GM21423 (cell line): Measurements from ENCODE around the gene MGST3.
"Not testable (repeated sequence)": the region's sequence is repeated elsewhere in the genome, so short reads cannot be mapped to it uniquely, and the experiment has no call there.

Experiments used
- ATAC-seq: cut with Tn5 transposase; IDR thresholded peaks from one replicate; pipeline ENCODE4 v1.9.1; 2021; ENCODE audit warnings: mild to moderate bottlenecking, moderate library complexity; ENCODE audit not compliant: unreplicated experiment

The MGST3 gene

DNA sequence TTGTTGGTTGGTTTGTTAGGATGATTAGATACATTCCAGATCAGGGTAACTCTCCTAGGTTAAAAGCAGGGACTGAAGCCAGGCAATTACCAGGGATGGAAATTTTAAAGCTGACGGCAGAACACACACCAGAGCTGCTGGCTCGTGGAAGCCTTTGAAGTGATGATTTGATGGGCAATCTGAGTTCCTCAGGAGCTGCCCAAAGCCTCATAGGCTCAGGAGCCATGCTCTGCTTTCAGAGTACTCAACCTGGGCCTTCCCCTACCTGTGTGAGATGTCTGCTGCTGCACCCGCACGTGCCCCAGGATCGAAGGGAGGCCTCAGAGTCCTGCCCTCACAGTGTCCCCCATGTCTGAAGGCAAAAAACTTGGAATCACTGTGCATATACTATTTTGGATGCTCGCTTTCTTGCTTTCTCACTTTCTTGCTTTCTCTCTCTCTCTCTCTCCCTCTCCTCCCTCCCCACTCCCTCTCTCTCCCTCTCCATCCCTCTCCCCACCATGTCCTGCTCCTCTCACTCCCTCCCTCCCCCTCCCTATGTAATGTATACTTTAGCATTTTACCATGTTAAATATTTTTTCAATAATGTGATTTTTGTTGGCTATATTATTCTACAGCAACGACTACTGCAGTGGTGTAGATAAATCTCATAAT, 18.0 kb downstream of the MGST3 start:
- no peak for ATAC-seq

DNA sequence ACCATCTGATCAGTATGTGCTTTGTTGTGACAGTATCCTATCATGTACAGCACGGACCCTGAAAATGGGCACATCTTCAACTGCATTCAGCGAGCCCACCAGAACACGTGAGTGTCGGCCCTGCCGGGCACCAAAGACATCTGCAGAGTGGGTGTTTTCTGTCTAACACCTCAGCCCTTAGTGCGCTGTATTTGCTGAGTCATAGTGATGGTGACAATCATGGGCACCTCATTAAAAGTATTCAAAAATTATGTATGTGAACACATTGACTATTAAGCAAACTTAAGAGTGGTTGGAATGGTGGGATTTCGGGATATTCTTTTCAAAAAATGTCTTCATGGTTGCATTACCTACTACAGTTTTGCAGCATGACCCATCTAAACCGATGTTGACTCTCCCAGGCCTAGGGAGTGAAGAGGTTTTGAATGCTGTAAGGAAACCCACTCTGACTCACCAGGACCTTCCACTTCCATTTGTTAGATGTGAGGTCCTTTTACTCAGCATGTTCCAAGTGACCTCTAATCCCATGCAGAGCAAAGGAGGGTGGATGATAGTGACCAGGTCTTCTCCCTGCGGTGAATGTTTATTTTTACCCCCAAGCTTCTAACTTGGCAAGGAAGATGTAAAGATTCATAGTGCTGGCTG, 20.1 kb downstream of the MGST3 start:
- no peak for ATAC-seq

DNA sequence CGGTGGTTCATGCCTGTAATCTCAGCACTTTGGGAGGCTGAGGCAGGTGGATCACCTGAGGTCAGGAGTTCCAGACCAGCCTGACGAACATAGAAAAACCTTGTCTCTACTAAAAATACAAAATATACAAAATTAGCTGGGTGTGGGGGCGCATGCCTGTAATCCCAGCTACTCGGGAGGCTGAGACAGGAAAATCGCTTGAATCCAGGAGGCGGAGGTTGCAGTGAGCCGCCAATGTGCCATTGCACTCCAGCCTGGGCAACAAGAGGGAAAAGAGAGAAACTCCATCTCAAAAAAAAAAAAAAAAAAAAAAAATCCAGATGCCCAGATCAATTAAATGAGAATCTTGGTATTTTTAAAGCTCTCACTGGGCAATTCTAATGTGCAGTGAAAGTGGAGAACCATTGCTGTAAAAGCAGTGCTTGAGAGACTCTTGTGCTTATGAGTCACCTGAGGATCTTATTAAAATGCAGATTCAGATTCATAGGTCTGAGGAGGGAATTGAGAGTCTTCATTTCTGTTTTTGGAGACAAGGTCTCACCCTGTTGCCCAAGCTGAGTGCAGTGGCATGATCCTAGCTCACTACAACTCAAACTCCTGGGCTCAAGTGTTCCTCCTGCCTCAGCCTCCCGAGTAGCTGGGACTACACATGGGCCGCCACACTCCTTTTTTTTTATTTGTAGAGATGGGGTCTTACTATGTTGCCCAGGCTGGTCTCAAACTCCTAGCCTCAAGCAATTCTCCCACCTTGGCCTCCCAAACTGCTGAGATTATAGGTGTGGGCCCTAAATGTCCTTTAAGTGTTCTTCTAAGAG, 27.9 kb downstream of the MGST3 start:
- ATAC-seq: not testable (repeated sequence)

DNA sequence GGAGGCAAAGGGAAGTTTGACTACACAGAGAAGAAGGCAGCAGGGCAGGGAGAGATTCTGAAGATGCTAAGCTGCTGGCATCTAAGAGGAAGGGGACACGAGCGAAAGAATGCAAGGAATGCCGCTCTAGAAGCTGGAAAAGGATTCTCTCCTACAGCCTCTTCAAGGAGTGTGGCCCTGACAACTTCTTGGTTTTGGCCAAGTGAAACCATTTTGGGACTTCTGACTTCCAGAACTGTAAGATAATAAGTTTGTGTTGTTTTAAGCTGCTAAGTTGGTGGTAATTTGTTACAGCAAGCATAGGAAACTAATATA, 28.5 kb downstream of the MGST3 start:
- no peak for ATAC-seq

DNA sequence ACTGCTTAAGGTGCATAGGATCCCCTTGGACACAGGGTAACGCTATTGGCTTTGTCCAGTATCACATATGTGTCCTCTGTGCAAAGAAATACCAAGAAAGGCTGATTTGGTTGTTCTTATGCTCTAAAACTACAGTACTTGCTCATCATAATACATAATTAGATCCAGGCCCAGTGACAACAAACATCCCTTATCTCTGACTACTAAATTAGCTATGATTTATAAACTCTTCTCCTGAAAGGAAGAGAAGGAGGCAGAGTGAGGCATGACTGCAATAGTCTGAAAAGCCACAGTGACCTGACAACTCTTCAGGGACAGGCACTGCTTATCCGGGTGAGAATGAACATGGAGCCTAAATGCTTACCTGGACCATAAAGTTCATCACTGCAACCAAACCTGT, 30.7 kb downstream of the MGST3 start:
- ATAC-seq: no peak

DNA sequence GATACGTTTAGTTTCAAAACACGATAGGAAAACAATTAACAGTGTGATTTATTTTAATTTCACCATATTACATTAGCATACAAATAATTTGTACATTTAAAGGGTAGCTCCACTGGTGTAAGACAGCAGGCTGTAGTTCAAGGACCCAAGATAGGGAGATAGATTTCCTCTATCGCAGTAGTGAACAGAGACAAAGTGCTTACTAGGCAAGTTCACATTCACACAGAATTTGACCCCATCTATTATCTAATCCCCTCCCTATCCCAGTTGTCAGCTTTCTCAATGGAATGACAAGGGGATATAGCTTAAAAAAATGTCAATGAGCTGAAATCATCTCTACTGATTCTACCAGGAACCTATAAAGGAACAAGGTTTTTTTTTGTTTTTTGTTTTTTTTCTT, 31.2 kb downstream of the MGST3 start:
- no peak for ATAC-seq

DNA sequence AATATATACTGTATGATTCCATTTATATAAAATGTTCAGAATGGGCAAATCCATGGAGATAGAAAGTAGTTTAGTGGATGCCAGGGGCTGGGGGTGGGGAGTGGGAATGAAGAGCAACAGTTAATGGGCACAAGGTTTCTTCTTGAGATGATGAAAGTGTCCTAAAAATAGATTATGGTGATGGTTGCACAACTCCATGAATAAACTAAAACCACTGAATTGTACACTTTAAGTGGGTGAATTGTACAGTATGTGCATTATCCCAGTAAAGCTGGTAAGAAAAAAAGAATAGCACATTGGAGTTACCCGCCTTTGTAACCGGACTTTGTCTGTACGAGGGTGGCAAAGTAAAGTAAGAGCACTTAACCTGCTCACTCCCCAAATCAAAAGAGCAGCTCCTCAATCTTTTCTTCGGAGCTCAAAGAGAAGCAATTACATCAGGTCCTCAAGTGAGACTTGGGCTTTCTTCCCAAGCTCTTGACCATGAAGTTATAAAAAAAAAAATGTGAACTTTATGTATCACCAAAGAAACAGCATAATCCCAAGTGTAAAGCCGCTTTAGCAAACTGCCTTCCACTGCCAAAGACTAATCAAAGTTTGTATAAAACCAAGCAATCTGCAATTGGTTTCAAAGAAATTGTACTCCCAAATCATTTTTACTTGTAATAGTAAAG, 35.3 kb downstream of the MGST3 start:
- no peak for ATAC-seq

DNA sequence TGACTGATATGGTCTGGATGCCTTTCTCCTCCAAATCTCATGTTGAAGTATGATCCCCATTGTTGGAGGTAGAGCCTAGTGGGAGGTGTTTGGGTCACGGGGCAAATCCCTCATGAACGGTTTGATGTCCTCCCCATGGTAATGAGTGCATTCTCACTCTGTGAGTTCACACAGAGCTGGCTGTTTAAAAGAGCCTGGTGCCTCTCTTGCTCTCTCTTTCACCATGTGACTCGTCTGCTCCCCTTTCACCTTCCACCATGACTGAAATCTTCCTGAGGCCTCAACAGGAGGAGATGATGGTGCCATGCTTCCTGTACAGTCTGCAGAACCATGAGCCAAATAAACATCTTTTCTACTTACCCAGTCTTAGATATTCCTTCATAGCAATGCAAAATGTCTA, 37.1 kb downstream of the MGST3 start:
- no peak for ATAC-seq

DNA sequence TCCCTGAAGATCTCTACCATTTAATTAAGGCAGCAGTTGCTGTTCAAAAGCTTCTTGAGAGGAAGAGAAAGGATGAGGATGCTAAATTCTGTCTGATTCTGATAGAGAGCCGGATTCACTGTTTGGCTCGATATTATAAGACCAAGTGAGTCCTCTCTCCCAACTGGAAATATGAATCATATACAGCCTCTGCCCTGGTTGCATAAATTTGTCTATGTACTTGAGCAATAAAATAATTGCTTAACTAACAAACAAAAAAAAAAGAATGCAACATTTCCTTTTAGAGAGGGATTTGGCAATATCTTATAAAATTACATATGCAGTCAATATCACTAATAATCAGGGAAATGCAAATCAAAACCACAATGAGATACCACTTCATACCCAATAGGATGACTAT, 40.5 kb downstream of the MGST3 start:
- no peak for ATAC-seq

DNA sequence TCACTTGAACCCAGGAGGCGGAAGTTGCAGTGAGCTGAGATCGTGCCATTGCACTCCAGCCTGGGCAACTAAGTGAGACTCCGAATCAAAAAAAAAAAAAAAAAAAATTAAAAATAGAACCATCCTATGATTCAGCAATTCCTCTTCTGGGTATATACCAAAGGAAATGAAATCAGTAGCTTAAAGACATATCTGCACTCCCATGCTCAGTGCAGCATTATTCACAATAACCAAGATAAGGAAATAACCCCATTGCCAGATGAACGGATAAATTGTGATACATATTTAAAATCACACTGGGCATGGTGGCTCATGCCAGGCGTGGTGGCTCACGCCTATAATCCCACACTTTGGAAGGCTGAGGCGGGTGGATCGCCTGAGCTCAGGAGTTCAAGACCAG, 43.6 kb downstream of the MGST3 start:
- ATAC-seq: no peak

DNA sequence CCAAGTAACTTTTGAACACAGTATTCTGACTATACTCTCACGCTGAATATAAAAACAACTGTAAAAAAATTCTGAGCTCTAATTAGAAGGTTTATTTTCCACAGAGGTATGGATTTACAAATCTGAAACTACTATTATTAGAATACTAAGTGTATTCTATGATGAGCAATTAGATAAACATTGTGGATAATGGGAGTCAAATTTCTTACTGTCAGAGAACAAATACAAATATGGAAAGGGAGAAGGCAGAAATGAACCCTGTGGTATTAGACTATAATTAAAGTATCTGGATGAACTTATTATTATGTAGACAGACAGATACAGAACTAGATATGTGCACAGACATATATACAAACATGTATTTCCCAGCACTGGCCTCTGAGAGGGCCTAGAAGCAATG, 44.8 kb downstream of the MGST3 start:
- ATAC-seq: no peak

DNA sequence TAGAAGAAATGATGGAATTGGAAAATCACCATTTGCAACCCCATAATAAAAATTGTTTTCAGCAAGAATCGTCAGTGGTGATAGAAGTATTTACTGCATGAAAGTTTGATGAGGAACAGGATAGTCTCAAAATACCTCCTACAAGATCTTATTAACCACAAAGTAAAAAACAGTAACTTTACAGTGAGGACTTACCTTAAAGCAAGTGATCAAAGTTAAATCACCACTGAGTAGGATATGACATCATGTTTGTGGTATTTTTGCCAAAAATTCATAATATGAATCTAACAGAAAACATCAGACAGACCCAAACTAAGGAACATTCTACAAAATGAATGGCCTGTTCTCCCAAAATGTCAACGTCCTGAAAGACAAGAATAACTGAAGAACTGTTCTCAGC, 47.5 kb downstream of the MGST3 start:
- ATAC-seq: no peak

DNA sequence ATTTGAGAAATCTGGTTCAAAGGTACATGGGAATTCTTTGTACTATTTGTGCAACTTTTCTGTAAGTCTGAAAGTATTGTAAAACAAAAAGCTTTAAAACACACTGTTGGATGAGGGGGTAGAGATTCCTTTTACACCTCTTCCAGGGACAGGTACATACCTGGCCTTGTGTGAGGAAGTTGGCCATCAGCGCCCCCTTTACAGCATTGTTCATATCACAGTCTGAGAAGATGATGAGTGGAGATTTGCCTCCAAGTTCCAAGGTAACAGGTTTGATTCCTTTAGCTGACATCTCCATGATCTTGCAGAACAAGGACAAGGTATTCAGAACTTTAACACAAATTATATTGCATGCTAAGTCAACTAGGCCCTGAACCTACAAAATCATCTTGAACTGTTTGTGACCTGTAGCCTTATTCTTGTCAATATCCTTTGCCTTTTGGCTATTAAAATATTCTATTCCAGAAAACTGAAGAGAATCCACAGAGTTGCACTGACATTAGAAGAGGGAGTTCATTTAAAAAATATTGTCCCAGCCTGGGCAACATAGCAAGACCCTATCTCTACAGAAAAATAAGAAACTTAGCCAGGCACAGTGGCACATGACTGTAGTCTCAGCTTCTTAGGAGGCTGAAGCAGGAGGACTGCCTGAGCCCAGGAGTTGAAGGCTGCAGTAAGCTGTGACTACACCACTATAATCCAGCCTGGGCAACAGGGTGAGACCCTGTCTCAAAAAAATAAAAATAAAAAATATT, 48.4 kb downstream of the MGST3 start:
- no peak for ATAC-seq

DNA sequence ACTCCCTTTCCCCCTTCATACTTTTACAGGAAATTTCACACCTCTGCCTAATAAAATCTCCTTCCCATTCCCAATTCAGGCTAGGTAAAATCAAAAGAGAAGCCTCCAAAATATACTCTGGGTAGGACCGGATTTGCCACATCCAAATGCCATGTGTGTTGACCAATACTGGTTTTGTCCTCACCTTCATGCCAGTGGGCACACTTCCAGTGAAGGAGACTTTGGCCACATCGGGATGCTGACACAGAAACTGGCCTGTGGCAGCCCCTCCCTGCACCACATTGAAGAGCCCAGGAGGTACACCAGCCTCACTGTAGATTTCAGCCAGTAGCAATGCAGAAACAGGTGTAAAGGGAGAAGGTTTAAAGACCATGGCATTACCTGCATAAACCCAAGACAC, 49.3 kb downstream of the MGST3 start:
- no peak for ATAC-seq

DNA sequence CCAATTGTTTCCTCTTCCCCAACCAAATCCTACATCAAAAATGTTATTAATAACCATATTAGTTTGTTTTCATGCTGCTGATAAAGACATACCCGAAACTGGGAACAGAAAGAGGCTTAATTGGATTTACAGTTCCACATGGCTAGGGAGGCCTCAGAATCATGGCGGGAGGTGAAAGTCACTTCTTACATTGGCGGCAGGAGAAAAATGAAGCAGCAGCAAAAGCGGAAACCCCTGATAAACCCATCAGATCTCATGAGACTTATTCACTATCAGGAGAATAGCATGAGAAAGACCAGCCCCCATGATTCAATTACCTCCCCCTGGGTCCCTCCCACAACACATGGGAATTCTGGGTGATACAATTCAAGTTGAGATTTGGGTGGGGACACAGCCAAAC, 49.7 kb downstream of the MGST3 start:
- ATAC-seq: not testable (repeated sequence)

DNA sequence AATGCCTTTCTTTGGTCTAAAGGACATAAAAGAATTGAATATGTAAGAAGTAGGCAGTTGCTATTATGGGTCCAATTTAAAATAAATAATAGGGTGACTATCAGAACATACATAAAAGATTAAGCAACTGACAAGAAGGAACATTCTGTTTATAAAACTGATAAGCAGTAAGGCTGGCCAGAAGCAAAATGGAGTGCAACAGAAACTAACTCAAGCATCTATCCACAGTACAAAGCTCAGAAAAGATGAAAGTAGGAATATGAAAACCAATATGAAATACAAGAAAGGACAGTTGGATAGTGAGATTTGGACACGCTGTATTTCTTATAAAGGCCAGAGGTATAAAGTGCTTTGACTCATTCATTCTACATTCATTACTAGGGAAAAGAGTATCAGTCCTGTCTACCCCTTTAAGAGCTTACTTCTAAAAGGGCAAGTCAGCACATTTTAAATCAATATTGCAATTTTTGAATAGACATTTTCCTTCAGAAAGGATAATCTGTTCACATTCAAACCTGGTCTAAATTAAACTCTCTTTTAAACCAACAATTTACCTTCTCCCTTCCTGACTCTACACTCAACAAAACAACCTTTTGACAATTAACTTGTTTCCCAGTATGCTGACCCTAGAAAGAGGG, 52.9 kb downstream of the MGST3 start:
- ATAC-seq: no peak

DNA sequence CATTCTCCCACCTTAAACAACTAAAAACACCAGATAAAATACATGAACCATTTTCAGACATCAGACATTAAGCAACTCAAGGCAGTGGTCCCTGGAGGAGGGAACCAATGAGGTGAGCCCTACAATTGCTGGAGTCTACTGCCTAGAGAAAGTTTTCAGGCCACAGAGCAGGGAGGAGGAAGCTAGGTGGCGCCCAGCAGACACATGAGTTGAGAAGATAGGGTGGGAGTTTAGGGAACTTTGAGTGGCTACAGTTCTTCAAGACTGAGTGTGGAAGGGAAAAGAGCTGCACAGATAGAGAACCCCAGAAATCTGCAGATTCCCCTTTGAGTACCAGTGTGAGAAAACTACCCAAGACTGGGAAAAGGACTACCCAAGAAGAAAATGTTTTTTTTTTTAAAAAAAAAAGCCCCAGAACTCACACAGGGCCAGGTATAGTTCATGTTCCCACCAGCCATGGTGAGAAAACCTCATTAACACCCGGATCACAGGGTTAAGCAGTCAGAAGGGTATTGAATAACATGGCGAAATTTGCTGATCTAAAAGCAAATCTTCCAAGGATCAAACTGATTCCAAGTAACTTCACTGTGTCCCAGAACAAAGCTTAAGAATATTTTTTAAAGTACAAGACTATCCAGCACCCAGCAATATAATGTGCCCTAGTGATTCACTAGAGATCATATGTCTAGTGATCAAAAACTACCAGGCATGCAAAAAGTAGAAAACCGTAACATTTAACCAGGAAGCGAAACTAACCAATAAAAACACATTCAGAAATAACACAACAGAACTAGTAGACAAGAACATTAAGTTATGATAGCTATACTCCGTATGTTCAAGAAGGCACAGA, 55.3 kb downstream of the MGST3 start:
- peak; percentile 61 for ATAC-seq

DNA sequence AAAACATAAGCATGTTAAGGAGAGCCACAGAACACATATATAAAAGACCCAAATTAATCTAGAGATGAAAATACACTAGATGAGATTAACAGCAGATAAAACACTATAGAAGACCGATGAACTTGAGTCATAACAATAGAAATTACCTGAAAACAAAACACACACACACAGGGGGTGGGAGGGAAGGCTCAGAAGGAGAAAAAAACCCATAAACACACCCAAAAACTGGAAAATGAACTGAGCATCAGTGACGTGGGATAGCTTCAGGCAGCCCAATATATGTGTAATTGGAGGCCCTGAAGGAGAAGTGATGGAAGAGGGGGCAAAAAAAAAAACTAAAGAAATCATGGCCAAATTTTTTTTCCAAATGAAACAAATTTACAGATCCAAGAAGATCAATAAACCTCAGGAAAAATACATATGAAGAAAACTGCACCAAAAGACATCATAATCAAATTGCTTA, 56.0 kb downstream of the MGST3 start:
- ATAC-seq: peak; percentile 19

DNA sequence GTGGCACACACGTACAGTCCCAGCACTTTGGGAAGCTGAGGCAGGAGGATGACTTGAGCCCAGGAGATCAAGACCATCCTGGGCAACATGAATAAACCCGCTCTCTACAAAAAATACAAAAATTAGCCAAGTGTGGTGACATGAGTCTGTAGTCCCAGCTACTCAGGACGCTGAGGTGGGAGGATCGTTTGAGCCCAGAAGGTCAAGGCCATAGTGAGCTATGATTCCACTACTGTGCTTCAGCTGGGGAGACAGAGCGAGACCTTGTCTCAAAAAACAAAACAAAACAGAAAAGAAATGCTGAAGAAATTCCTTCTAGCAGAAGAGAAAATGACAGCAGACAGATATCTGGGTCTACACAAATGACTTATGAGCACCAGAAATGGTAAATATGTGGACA, 57.0 kb downstream of the MGST3 start:
- ATAC-seq: no peak

DNA sequence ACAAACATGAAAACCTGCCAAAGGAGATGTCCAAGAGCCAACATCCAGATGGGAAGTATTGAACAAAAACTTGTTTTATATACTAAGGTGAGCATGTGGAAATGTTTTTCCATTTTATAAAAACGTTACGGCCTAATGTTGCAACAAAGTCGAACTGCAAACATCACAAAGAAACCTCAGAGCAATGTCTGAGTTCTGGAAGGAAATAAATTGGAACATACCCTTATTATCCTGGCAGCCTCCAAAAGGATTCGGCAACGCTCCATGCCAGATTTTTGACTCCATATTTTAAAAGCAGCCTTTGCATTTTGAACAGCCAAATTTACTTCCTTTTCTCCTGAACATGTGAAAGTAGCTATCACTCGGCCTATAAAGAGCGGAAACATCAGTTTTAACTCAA, 64.0 kb downstream of the MGST3 start:
- ATAC-seq: no peak
